Hepatocyte (in vitro differentiated cells): ENCODE results near the gene OR10P1.

ENCODE experiments used
- EZH2 ChIP-seq: fragments of 200-600 bp; sonication (generic); IDR thresholded peaks from 2 replicates; pipeline ENCODE4 v1.6.1; 2016; ENCODE audit warnings: antibody characterized with exemption, mild to moderate bottlenecking, borderline replicate concordance
- TF ChIP-seq, protein P1 (sequence below): fragments of 200-600 bp; sonication (generic); IDR thresholded peaks from 2 replicates; pipeline ENCODE4 v1.5.1; 2016; ENCODE audit warnings: antibody characterized with exemption, mild to moderate bottlenecking; ENCODE audit not compliant: poor library complexity

DNA sequence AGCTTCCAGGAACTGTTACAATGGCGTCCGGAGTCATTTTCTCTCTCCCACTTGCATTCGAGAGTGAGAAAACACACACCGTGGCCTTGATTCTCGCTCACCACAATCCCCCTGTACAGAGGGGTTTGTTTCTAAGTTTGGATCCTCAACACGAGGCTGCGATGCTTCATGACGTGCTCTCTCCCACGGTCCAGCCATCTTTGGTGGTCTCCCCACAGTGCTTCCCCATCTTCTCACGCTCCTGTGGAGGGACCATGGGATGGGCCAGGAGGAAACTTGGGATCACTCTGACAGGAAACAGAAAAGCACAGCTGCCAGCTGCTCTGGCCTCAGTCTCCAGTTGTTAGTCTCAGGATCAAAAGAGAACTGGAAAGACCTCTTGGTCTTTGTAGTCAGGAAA is 28.1 kb downstream of the OR10P1 start:
- no peak for TF ChIP-seq EZH2
- TF ChIP-seq, protein P1, sequence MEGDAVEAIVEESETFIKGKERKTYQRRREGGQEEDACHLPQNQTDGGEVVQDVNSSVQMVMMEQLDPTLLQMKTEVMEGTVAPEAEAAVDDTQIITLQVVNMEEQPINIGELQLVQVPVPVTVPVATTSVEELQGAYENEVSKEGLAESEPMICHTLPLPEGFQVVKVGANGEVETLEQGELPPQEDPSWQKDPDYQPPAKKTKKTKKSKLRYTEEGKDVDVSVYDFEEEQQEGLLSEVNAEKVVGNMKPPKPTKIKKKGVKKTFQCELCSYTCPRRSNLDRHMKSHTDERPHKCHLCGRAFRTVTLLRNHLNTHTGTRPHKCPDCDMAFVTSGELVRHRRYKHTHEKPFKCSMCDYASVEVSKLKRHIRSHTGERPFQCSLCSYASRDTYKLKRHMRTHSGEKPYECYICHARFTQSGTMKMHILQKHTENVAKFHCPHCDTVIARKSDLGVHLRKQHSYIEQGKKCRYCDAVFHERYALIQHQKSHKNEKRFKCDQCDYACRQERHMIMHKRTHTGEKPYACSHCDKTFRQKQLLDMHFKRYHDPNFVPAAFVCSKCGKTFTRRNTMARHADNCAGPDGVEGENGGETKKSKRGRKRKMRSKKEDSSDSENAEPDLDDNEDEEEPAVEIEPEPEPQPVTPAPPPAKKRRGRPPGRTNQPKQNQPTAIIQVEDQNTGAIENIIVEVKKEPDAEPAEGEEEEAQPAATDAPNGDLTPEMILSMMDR = no peak
